IMR-90 (cell line): Measurements from ENCODE around the gene ZNHIT1. TPM values are rescaled to one million over a fixed set of nuclear protein-coding genes. Genes with fewer than 3 reads are reported as not detected.

Experiments
- ATAC-seq: fragments of 200-7000 bp; cut with Tn5 transposase; 2 replicates; pipeline ENCODE4 v1.9.1; 2020; ENCODE audit warnings: low read depth, mild to moderate bottlenecking, moderate library complexity
- BruUV-seq: library from RNA; stranded (reverse); fragments of 400-500 nt; replicated peaks from 2 replicates; lab custom pipeline; 2021; lab: Mats Ljungman, UMichigan
- CTCF ChIA-PET: fragments of 300-600 bp; formaldehyde crosslinking; extraction: SDS; loops from one replicate; lab custom pipeline; 2021; ENCODE audit warnings: antibody characterized with exemption; lab: Yijun Ruan, JAX
- POLR2A ChIA-PET: fragments of 300-600 bp; sonication (Branson Sonifier 250); formaldehyde crosslinking; loops from one replicate; lab custom pipeline; 2022; ENCODE audit warnings: antibody characterized with exemption; ENCODE audit not compliant: unreplicated experiment; lab: Charles Lee
- DNase-seq: peaks from one replicate; pipeline ENCODE4 v3.0.0; 2013
- H2AFZ ChIP-seq: replicated peaks from 2 replicates; pipeline ENCODE3; 2013; ENCODE audit warnings: low read length, mild to moderate bottlenecking; ENCODE audit not compliant: poor library complexity
- H2AK5ac ChIP-seq: 2 replicates; pipeline ENCODE4 v1.6.1; 2013; ENCODE audit warnings: low read depth, low read length, inconsistent platforms
- H2AK9ac ChIP-seq: replicated peaks from 2 replicates; pipeline ENCODE3; 2013; ENCODE audit warnings: mild to moderate bottlenecking, low read depth, low read length, moderate library complexity; ENCODE audit not compliant: poor library complexity
- H2BK120ac ChIP-seq: 2 replicates; pipeline ENCODE4 v1.6.1; 2013; ENCODE audit warnings: low read depth, low read length, inconsistent platforms
- H2BK15ac ChIP-seq: 3 replicates; pipeline ENCODE4 v1.6.1; 2013; ENCODE audit warnings: low read depth, low read length, inconsistent platforms
- H2BK20ac ChIP-seq: 2 replicates; pipeline ENCODE4 v1.6.1; 2013; ENCODE audit warnings: low read depth, mild to moderate bottlenecking, inconsistent platforms, low read length, moderate library complexity
- H2BK5ac ChIP-seq: 2 replicates; pipeline ENCODE4 v1.6.1; 2013; ENCODE audit warnings: mild to moderate bottlenecking, low read depth, low read length, inconsistent platforms; ENCODE audit not compliant: poor library complexity, severe bottlenecking
- H3K14ac ChIP-seq: replicated peaks from 2 replicates; pipeline ENCODE4 v1.6.1; 2013; ENCODE audit warnings: low read depth, low read length, inconsistent platforms
- H3K18ac ChIP-seq: 2 replicates; pipeline ENCODE4 v1.6.1; 2013; ENCODE audit warnings: low read depth, low read length, control low read depth
- H3K23ac ChIP-seq: 2 replicates; pipeline ENCODE4 v1.6.1; 2013; ENCODE audit warnings: low read depth, low read length, inconsistent platforms
- H3K27ac ChIP-seq: 2 replicates; pipeline ENCODE4 v1.5.1; 2013; ENCODE audit warnings: mild to moderate bottlenecking, control low read depth, low read length; ENCODE audit not compliant: insufficient read depth
- H3K27me3 ChIP-seq: 2 replicates; pipeline ENCODE4 v1.6.1; 2013; ENCODE audit warnings: low read length; ENCODE audit not compliant: control insufficient read depth, insufficient read depth
- H3K36me3 ChIP-seq: 2 replicates; pipeline ENCODE4 v1.6.1; 2013; ENCODE audit warnings: low read length, mixed read lengths; ENCODE audit not compliant: control insufficient read depth, insufficient read depth
- H3K4ac ChIP-seq: 2 replicates; pipeline ENCODE4 v1.6.1; 2013; ENCODE audit warnings: low read depth, low read length, inconsistent platforms
- H3K4me1 ChIP-seq: 2 replicates; pipeline ENCODE4 v1.6.1; 2013; ENCODE audit warnings: low read length, mixed read lengths; ENCODE audit not compliant: control insufficient read depth, insufficient read depth
- H3K4me2 ChIP-seq: 2 replicates; pipeline ENCODE4 v1.6.1; 2013; ENCODE audit warnings: low read depth, mild to moderate bottlenecking, control low read depth, low read length, moderate library complexity
- H3K4me3 ChIP-seq: 2 replicates; pipeline ENCODE4 v1.5.1; 2013; ENCODE audit warnings: low read depth, mild to moderate bottlenecking, control low read depth, low read length, moderate library complexity; ENCODE audit not compliant: insufficient read depth
- H3K56ac ChIP-seq: 2 replicates; pipeline ENCODE4 v1.6.1; 2013; ENCODE audit warnings: low read length, inconsistent platforms; ENCODE audit not compliant: insufficient read depth; ENCODE audit errors: extremely low read depth
- H3K79me1 ChIP-seq, 2 experiments: 2 replicates each; pipeline ENCODE4 v1.6.1; 2013; ENCODE audit warnings: low read length in 2 of 2, inconsistent platforms in 1 of 2, low read depth in 1 of 2
- H3K9ac ChIP-seq: 2 replicates; pipeline ENCODE4 v1.6.1; 2013; ENCODE audit warnings: low read depth, low read length, control low read depth
- H3K9me1 ChIP-seq: 2 replicates; pipeline ENCODE4 v1.6.1; 2013; ENCODE audit warnings: low read length, inconsistent platforms; ENCODE audit not compliant: insufficient read depth
- H3K9me3 ChIP-seq: 2 replicates; pipeline ENCODE4 v1.6.1; 2013; ENCODE audit warnings: low read length; ENCODE audit not compliant: control insufficient read depth, insufficient read depth
- H4K20me1 ChIP-seq: 2 replicates; pipeline ENCODE4 v1.6.1; 2013; ENCODE audit warnings: low read length, inconsistent platforms; ENCODE audit not compliant: insufficient read depth
- H4K5ac ChIP-seq: 2 replicates; pipeline ENCODE4 v1.6.1; 2013; ENCODE audit warnings: mild to moderate bottlenecking, low read depth, low read length, control low read depth
- H4K8ac ChIP-seq, 2 experiments: 2 replicates each; pipeline ENCODE4 v1.6.1; 2013; ENCODE audit warnings: low read depth in 2 of 2, low read length in 2 of 2, control low read depth in 1 of 2, inconsistent platforms in 1 of 2
- H4K91ac ChIP-seq: 2 replicates; pipeline ENCODE4 v1.6.1; 2013; ENCODE audit warnings: low read depth, low read length, inconsistent platforms; ENCODE audit not compliant: insufficient read depth
- BHLHE40 ChIP-seq: fragments of 150-350 bp; IDR thresholded peaks from 2 replicates; pipeline ENCODE4 v1.6.1; 2016; ENCODE audit warnings: mild to moderate bottlenecking, low read depth, low read length
- CEBPB ChIP-seq: IDR thresholded peaks from 2 replicates; pipeline ENCODE4 v1.6.1; 2012; ENCODE audit warnings: low read depth, low read length, improper control_type of control experiment
- CHD1 ChIP-seq: IDR thresholded peaks from 2 replicates; pipeline ENCODE4 v1.6.1; 2012; ENCODE audit warnings: low read depth, low read length, improper control_type of control experiment
- ELK1 ChIP-seq: fragments of 150-350 bp; IDR thresholded peaks from 2 replicates; pipeline ENCODE4 v1.6.1; 2016; ENCODE audit warnings: low read depth, mild to moderate bottlenecking, low read length, moderate library complexity, borderline replicate concordance
- FOS ChIP-seq: fragments of 150-350 bp; IDR thresholded peaks from 2 replicates; pipeline ENCODE4 v1.6.1; 2016; ENCODE audit warnings: low read depth, low read length
- MAFK ChIP-seq: IDR thresholded peaks from 2 replicates; pipeline ENCODE4 v1.6.1; 2012; ENCODE audit warnings: low read depth, low read length, improper control_type of control experiment
- MAZ ChIP-seq: IDR thresholded peaks from 2 replicates; pipeline ENCODE4 v1.6.1; 2012; ENCODE audit warnings: low read depth, mild to moderate bottlenecking, low read length, improper control_type of control experiment, moderate library complexity, borderline replicate concordance
- MXI1 ChIP-seq: IDR thresholded peaks from 2 replicates; pipeline ENCODE4 v1.6.1; 2012; ENCODE audit warnings: low read depth, mild to moderate bottlenecking, low read length, moderate library complexity, borderline replicate concordance
- NFE2L2 ChIP-seq: fragments of 150-350 bp; IDR thresholded peaks from 2 replicates; pipeline ENCODE4 v1.6.1; 2016; ENCODE audit warnings: low read depth, mild to moderate bottlenecking, low read length
- POLR2A ChIP-seq: IDR thresholded peaks from 2 replicates; pipeline ENCODE4 v1.6.1; 2012; ENCODE audit warnings: mild to moderate bottlenecking, low read depth, low read length
- RAD21 ChIP-seq: IDR thresholded peaks from 2 replicates; pipeline ENCODE4 v1.6.1; 2012; ENCODE audit warnings: low read length, improper control_type of control experiment
- RCOR1 ChIP-seq: IDR thresholded peaks from 2 replicates; pipeline ENCODE4 v1.6.1; 2012; ENCODE audit warnings: mild to moderate bottlenecking, low read length, improper control_type of control experiment; ENCODE audit not compliant: insufficient replicate concordance
- RFX5 ChIP-seq: IDR thresholded peaks from 2 replicates; pipeline ENCODE4 v1.8.0; 2012; ENCODE audit warnings: low read depth, mild to moderate bottlenecking, low read length, moderate library complexity
- SMC3 ChIP-seq: fragments of 150-350 bp; IDR thresholded peaks from 2 replicates; pipeline ENCODE4 v1.6.1; 2016; ENCODE audit warnings: low read depth, mild to moderate bottlenecking, antibody characterized with exemption, low read length, moderate library complexity
- USF2 ChIP-seq: fragments of 150-350 bp; IDR thresholded peaks from 2 replicates; pipeline ENCODE4 v1.6.1; 2017; ENCODE audit warnings: mild to moderate bottlenecking, antibody characterized with exemption, low read length, low read depth
- WGBS, 2 experiments: methylation state at CpG; one replicate each; pipeline versions ENCODE4 v1.1.5 to v1.1.7; 2013; ENCODE audit warnings: missing lambda C conversion rate in 2 of 2; ENCODE audit not compliant: insufficient read length in 1 of 2; ENCODE audit errors: extremely low coverage in 2 of 2; 5-methylcytosine and 5-hydroxymethylcytosine counted together
- dilution Hi-C: fragments of 300-500 bp; cut with HindIII; formaldehyde crosslinking; loops from one replicate; pipeline ENCODE4 v1.14.3; 2018; ENCODE audit warnings: low sequenced_read_pairs; ENCODE audit not compliant: unreplicated experiment
- in situ Hi-C: fragments of 300-500 bp; cut with MboI; formaldehyde crosslinking; loops from 3 replicates; pipeline ENCODE4 v1.14.3; 2019; ENCODE audit warnings: low sequenced_read_pairs, inconsistent platforms, mixed read lengths
- intact Hi-C: fragments of 100-400 bp; cut with micrococcal nuclease; formaldehyde crosslinking; loops from 2 replicates; pipeline ENCODE4 v1.10.0; 2022
- polyA plus RNA-seq, 3 experiments: library from polyadenylated mRNA; depleted of rRNA; stranded (reverse); fragments of >200 nt; gene quantifications; 2 replicates each; pipeline ENCODE4 v1.2.3, GENCODE V29; 2012; ENCODE audit warnings: low replicate concordance in 1 of 3
- total RNA-seq: library from RNA; depleted of rRNA; stranded (reverse); fragments of >200 nt; gene quantifications from 2 replicates; pipeline ENCODE4 v1.2.3, GENCODE V29; 2012

Gene ZNHIT1
- total and polyA plus RNA-seq, 2 of the 4 experiments (the other 2 are of a cell fraction), result 31.7 to 47.1 TPM

- Histone ChIP-seq H3K4me2 (peak overlapping the region; percentile 51; the same call in 1 of the 2 replicates), H4K8ac (no peak overlapping the region), H3K27me3 (peaks cover 80% of the 10 kb centered on the region), H4K91ac (no peak overlapping the region), H3K4me3 (no peak overlapping the region), H4K20me1 (no peaks in the 10 kb centered on the region; the same call in 1 of the 2 replicates), H2BK15ac (no peak overlapping the region), H3K9me3 (peaks cover 2% of the 10 kb centered on the region; the same call in 1 of the 2 replicates), H3K36me3 (no peaks in the 10 kb centered on the region), H3K23ac (no peak overlapping the region; the same call in 1 of the 2 replicates), H2BK5ac (no peak overlapping the region), H3K18ac (no peak overlapping the region), H2AK5ac (no peak overlapping the region; the same call in 1 of the 2 replicates), H2AFZ (peak overlapping the region; percentile 72), H2BK120ac (no peak overlapping the region), H3K56ac (no peak overlapping the region), H3K9me1 (peaks cover 14% of the 10 kb centered on the region), H2AK9ac (peak overlapping the region; percentile 55), H3K27ac (no peak overlapping the region), H3K4ac (no peak overlapping the region), H3K14ac (no peak overlapping the region), H3K9ac (no peak overlapping the region), H4K5ac (no peak overlapping the region), H3K79me1 (peaks cover 0 to 3% of the 10 kb centered on the region in 2 experiments; a peak in 1 of 4 replicates), H2BK20ac (no peak overlapping the region), H3K4me1 (peaks cover 14% of the 10 kb centered on the region)
- DNase-seq, result no peak
- ChIA-PET POLR2A (no interaction called here), CTCF (interaction anchor here (0.6 to 0.7 kb wide), 2 partner anchors 20 to 120 kb away, joined by 3 read pairs; no protein-coding TSS in a partner anchor)
- dilution Hi-C loops, result no loop called here
- intact Hi-C loops, result no loop called here
- in situ Hi-C loops, result no loop called here
- BruUV-seq, result no TSS peak
- WGBS, 2 experiments, result 1% methylated on average over 39 of the region's 79 CpGs; no CpG with 5 or more reads in 1 of the 2 experiments
- no peak for ATAC-seq
- TF ChIP-seq SMC3 (no peak), FOS (no peak), MAZ (no peak), ELK1 (no peak), CHD1 (no peak), USF2 (no peak), CEBPB (no peak), NFE2L2 (no peak), RCOR1 (no peak), MAFK (no peak), BHLHE40 (no peak), MXI1 (no peak), RFX5 (no peak), POLR2A (no peak), RAD21 (no peak)
Observed at GRCh38 chr7:101172005-101172853, 45.7 kb upstream of the ZNHIT1 start.
